Pulmonary artery endothelial cell (primary cell): ENCODE results near the gene CCDC124. TPM values are rescaled to one million over a fixed set of nuclear protein-coding genes. Genes with fewer than 3 reads are reported as not detected.
"Not testable (repeated sequence)": the region's sequence is repeated elsewhere in the genome, so short reads cannot be mapped to it uniquely, and the experiment has no call there.

Experiments used
- DNase-seq: peaks from one replicate; pipeline ENCODE4 v3.0.0-alpha.2; 2011; ENCODE audit warnings: low read depth, low spot score
- total RNA-seq: library from RNA; depleted of rRNA; stranded (reverse); fragments of >200 nt; gene quantifications from 2 replicates; pipeline ENCODE4 v1.2.3, GENCODE V29; 2014

CCDC124 gene, protein sequence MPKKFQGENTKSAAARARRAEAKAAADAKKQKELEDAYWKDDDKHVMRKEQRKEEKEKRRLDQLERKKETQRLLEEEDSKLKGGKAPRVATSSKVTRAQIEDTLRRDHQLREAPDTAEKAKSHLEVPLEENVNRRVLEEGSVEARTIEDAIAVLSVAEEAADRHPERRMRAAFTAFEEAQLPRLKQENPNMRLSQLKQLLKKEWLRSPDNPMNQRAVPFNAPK
- 57.0 and 65.4 TPM in 2 replicates for total RNA-seq

DNA sequence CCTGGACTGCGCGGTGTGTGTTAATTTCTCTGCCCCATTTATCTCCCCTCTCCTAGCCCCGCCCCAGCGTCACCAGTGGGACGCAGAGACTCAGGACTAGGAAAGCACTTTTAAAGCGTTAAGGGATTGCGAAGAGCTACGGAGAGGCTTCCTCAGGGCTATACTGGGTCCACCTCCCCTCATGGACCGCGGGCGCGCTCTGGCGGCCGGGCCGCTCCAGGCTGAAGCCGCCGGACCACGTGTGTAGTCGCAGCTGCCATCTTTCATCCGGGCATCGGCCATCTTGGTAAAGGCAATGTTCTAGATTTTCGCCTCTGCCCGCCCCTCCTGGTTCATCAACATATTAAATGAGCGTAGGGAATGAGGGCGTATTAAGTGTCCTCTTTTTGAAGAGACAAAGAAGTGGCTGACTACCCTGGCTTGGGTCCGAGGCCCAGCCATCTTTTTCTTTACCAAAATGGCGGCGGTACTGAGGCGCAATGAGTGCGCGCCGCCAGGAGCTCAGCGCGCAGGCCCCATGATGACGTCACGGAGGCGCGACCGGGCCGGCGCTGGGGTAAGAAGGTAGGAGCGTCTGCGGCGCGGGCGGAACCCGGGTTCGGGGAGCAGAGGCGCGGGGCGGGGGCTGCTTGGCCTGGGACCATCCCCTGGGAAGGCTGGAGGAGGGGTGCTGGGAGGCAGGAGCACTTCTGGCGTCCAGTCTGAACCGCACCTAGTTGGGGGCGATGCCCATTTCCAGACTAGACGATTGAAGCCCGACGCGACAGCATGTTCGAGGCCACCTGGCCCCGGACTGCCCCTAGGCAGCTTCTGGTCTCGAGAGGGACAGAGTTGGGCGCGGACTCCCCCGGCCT is at the start of gene CCDC124:
Gene CCDC124, plus strand, starts transcription at position 531 of the 854 bp plus-strand sequence. CDS start 3,406 bp downstream, outside the sequence.
- DNase-seq, result peak; percentile 61

DNA sequence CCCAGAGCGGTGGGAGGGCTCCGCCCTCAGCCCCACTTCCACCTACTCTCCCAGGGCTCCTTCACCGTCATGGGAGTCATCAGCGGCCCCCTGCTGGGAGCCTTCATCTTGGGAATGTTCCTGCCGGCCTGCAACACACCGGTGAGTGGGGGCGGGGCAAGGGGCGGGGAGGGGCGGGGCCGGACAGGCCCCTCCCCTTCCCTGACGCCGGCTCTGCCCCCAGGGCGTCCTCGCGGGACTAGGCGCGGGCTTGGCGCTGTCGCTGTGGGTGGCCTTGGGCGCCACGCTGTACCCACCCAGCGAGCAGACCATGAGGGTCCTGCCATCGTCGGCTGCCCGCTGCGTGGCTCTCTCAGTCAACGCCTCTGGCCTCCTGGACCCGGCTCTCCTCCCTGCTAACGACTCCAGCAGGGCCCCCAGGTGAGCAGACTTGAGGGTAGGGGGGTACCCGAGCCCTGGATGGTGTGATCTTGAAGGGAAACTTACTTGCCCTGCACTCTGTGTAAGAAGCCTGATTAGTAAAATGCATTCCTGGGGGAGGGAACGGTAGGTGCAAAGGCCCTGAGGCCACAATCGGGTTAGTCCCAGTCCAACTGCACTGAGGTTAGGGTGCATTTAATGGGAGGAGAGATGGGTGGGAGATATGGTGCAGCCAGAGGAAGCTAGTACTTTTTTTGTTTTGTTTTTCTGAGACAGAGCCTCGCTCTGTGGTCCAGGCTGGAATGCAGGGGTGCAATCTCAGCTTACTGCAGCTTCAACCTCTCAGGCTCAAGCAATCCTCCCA is 49.0 kb upstream of the CCDC124 start:
- DNase-seq, result no peak

DNA sequence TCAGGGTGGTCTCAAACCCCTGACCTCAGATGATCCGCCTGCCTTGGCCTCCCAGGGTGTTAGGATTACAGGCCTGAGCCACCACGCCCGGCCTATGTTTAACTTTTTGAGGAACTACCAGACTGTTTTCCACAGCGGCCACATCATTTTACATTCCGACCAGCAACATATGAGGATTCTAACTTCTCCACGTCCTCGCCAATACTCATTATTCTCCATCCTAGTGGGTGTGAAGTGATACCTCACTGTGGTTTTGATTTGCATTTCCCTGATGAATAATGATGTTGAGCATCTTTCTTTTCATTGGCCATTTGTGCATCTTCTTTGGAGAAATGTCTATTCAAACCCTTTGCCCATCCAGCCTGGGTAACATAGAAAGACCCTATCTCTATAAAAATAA is 46.3 kb upstream of the CCDC124 start:
- DNase-seq, result no peak

DNA sequence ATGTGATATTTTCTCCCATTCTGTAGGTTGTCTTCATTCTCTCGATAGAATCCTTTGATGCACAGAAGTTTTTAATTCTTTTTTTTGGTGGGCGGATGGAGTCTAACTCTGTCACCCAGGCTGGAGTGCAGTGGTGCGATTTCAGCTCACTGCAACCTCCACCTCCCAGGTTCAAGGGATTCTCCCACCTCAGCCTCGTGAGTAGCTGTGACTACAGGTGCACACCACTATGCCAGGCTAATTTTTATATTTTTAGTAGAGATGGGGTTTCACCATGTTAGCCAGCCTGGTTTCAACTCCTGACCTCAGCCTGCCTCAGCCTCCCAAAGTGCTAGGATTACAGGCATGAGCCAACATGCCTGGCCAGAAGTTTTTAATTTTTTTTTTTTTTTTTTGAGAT is 45.6 kb upstream of the CCDC124 start:
- not testable (repeated sequence) for DNase-seq

DNA sequence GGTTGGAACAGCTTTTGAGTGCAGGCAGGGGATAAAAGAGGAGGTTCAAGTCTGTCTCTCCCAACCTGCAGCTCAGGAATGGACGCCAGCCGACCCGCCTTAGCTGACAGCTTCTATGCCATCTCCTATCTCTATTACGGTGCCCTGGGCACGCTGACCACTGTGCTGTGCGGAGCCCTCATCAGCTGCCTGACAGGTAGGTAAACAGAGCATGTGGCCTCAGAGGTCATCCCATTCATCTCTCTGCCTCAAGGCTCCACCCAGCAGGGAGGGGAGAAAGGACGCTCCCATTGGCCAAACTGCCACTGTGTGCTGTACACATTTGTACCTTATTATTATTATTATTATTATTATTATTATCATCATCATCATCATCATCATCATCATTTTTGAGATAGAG is 44.6 kb upstream of the CCDC124 start:
- DNase-seq, result no peak

DNA sequence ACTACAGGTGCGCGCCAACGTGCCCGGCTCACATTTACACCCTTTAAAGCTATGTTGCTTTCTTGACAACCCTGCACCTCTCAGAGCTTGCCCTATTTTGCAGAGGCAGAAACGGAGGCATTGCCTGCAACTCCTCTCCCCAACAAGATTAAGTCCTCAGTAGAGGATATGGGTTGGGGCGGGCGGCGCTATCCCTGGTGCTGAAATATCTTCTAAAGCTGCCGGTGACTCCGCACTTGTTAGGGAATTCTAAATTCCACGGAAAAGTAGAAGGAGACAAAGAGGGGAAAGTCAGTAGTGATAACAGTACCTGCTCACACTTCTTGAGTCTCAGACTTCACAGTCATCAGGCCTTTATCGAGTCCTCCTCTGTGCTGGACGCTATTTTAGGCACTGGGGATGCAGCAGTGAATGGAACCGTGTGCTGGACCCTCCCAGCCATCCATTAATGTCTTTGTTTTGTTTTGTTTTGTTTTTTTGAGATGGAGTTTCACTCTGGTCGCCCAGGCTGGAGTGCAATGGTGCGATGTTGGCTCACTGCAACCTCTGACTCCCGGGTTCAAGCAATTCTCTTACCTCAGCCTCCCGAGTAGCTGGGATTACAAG is 43.1 kb upstream of the CCDC124 start:
- DNase-seq, result peak; percentile 15

DNA sequence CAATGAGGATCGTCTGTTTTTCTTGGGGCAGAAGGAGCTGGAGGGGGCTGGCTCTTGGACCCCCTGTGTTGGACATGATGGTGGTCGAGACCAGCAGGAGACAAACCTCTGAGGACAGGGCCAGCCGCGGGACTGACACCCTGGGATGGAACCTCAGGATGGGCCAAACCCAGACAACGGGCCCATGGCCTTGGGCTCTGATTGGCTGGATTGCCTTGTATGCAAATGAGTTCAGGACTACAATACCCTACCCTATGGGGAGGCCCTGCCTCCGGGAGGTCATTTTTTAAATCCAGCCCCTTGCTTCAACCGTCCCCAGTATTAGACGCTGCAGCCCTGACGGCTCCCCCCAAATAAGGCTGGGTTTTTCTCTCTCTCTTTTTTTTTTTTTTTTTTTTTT is 39.0 kb upstream of the CCDC124 start:
- no peak for DNase-seq

DNA sequence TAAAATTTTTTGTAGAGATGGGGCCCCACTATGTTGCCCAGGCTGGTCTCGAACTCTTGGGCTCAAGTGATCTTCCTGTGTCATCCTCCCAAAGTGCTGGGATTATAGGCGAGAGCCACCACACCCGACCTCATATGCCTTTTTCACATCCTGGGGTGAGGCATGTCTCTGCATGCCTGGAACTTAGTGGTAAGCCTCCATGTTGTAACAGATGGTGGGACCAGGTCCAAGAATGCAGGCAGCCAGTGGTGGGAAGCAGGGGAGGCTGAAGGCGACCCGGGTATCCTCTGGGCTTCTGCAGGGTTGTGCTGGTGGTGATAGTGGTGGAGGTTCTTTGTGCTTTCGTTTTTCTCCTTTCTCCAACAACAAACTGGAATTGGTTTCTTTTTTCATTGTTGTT is 30.1 kb upstream of the CCDC124 start:
- no peak for DNase-seq

DNA sequence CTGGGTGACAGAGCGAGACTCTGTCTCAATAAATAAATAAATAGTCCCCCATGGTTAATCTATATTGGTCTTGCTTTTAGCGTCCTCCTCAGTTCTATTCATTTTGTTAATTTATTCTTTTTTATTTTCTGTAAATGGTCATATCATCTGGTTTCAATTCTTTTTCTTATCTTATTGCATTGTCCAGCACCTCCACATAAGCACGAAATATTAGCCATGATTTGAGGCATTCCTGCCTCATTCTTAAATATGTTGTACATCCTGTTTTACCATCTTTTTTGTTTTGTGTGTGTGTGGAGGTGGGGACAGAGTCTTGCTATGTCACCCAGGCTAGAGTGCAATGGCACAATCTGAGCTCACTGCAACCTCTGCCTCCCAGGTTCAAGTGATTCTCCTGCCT is 24.6 kb upstream of the CCDC124 start:
- no peak for DNase-seq

DNA sequence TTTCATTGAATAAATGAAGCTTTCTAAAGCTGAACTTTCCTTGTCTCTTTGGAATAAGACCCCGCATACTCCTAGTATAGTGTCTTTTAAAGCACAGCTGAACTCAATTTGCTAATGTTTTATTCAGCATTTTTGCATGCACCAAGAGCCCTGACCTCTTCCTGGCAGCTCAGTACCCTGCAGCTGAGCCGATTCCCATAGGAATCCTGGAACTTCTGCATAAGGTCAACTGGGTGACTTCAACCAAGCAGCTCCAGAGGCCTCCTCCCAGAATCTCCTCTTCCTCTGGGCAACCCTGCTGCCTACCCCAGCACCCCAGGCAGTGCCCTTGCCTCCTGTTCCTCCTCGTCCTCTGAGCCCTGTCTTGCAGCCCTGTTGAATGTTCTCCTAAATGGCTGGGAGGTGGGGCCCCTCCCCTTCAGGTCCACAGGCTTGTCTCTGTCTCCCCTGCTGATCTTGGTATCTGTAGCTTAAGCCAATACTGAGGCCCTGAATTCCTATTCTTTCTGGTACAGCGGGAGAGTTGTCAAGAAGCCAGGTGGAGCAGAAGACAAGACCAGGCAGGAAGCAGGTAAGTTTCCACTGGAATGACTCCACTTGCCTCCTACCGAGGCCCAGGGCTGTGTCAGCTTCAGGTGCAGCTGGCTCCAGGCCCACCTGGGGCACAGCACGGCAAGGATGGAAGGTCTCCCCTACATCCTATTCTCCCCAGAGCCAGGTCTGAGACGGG is 23.6 kb upstream of the CCDC124 start:
- DNase-seq, result no peak

DNA sequence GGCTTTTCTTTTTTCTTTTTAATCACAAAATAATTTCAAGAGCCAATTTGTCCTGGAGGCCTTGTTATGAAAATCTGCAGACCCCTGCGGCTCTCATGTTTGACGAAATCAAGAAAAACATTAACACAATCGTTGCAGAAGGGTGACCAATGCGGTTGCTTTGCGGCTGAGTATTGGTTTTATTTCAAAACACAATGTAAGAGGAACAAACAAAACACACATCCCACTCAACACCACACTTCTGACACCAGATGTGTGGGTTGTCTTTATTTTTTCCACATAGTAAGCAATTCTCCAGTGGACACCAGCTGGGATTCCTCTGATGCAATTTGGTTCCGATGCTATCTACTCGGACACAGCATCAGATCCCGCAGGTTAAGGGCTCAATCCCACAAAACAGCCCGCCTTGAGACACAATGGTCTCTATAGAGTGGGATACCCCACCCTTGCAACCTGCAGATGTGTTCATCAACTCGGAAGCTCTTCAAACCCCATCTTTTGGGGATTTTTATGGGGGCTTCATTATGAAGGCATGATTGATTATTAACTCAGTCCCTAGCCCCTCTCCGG is 21.9 kb upstream of the CCDC124 start:
- DNase-seq, result no peak

DNA sequence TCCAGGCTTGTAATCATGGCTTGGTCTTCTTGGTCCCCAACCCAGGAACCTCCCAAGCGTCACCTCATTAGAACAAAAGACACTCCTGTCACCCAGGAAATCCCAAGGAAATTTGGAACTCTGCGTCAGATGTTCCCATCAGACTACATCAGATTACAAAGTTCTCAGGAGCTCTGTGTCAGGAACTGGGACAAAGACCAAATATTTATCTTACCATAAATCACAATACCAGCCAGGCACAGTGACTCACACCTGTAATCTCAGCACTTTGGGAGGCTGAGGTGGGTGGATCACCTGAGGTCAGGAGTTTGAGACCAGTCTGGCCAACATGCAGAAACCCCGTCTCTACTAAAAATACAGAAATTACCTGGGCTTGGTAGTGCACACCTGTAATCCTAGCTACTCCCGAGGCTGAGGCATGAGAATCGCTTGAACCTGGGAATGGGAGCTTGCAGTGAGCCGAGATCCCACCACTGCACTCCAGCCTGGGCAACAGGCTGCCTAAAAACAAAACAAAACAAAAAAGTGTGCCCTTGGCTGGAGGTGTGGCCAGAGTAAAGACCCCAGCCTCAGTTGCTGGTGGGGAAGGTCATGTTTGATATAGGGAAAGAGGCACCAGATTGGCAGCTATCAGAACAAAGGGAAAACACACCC is 16.7 kb upstream of the CCDC124 start:
- no peak for DNase-seq

DNA sequence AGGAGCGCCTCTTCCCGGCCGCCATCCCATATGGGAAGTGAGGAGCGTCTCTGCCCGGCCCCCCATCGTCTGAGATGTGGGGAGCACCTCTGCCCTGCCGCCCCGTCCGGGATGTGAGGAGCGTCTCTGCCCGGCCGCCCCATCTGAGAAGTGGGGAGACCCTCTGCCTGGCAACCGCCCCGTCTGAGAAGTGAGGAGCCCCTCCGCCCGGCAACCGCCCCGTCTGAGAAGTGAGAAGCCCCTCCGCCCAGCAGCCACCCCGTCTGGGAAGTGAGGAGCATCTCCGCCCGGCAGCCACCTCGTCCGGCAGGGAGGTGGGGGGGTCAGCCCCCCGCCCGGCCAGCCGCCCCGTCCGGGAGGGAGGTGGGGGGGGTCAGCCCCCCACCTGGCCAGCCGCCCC is 14.7 kb upstream of the CCDC124 start:
- DNase-seq, result not testable (repeated sequence)

DNA sequence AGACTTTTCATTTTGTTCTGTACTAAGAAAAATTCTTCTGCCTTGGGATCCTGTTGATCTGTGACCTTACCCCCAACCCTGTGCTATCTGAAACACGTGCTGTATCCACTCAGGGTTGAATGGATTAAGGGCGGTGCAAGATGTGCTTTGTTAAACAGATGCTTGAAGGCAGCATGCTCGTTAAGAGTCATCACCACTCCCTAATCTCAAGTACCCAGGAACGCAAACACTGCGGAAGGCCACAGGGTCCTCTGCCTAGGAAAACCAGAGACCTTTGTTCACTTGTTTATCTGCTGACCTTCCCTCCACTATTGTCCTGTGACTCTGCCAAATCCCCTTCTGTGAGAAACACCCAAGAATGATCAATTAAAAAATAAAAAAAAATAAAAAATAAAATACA is 13.7 kb upstream of the CCDC124 start:
- not testable (repeated sequence) for DNase-seq

DNA sequence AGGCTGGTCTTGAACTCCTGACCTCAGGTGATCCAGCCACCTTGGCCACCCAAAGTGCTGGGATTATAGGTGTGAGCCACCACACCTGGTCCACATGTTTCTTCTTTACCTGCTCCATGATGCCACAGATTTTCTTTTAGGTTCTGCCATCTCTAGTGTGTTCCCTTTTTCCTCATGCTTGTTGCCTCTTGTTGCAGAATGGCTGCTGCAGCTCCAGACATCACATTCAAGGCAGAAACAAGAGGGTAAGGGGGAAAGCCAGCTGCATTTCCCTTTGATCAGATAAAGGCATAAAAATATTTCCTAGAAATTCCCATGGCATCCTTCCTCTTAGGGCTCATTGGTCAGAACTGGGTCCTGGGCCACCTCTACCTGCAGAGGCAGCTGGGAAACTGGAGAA is 12.3 kb upstream of the CCDC124 start:
- DNase-seq, result no peak

DNA sequence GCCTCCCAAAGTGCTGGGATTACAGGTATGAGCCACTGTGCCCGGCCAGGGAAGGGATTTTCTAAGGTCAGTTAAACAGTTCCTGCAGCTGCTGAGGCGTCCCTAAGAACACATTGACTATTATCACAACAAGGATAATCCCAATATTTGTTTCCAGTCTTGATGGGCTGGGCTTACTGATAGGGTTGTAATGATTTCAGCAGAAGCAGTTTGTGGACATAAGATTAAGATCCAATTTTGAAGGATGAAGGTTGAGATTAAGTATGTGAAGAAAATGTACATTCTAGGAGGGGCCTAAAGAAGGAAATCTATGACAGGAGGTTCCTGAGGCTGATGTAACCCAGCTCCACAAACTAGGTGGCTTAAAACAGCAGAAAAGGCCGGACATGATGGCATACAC is 10.7 kb upstream of the CCDC124 start:
- no peak for DNase-seq

DNA sequence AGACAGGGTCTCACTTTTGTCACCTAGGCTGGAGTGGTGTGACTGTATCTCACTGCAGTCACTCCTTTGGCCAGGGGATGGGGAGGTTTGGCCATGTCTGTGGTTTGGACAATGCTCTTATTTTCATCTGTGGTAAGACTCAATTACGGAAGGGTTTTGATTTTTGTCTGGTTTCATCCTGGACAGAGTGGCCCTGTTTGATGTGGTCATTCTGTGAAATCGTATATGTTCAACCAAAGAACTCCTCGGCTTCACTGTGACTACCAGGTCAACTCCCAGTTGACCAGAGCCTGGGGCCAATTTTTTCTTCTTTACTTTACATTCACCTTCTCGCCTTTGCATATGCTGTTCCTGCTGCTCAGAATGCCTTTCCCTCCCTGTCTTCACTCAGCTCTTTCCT is 6.8 kb upstream of the CCDC124 start:
- no peak for DNase-seq

DNA sequence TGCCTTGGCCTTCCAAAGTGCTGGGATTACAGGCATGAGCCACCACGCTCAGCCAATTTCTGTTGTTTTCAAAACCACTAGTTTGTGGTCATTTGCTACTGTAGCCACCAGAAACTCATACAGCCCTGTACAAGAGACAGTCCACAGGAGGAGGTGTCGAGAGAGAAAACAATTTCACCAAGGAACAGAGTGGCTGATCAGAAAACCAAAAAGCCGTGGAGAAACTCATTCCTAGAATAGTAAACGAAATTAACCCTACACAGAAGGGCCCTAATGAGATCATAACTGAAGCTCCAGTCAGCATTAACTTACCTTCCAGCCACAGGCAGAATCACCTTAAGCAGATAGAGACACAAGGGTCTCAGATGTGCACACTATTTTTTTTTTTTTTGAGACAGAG is 3.8 kb upstream of the CCDC124 start:
- DNase-seq, result no peak

DNA sequence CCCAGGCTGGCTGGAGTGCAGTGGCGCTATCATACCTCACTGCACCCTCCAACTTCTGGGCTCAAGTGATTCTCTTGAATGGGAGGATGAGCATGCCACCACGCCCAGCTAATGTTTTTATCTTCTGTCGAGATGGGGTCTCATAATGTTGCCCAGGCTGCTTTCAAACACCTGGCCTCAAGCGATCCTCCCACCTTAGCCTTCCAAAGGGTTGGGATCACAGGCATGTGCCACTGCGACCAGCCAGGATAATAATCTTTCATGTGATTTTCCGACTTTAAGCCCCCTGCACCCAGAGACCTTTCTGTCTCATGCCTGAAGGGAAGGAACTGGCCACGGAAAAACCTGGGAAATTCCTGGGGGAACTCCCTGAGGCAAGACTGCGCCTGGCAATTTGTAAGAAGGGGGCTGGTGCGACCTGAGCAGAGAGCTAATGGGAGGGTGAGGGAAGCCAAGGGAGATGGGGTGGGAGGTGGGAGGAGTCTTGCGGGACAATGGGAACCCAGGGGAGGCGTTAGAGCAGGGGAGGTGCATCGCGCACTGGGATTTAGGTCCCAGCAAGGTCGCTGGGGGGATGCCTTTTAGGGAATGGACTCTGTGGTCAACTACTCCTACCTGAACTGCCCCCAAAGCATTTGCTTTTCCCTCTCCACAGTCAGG is 1.2 kb upstream of the CCDC124 start:
- no peak for DNase-seq
